Suppressor macrophage (primary cell): Measurements from ENCODE around the gene KCNG2.

Experiments used
- DNase-seq, 4 experiments: peaks; one replicate each; pipeline ENCODE4 v3.0.0-alpha.2; 2020 to 2022

The KCNG2 gene

DNA sequence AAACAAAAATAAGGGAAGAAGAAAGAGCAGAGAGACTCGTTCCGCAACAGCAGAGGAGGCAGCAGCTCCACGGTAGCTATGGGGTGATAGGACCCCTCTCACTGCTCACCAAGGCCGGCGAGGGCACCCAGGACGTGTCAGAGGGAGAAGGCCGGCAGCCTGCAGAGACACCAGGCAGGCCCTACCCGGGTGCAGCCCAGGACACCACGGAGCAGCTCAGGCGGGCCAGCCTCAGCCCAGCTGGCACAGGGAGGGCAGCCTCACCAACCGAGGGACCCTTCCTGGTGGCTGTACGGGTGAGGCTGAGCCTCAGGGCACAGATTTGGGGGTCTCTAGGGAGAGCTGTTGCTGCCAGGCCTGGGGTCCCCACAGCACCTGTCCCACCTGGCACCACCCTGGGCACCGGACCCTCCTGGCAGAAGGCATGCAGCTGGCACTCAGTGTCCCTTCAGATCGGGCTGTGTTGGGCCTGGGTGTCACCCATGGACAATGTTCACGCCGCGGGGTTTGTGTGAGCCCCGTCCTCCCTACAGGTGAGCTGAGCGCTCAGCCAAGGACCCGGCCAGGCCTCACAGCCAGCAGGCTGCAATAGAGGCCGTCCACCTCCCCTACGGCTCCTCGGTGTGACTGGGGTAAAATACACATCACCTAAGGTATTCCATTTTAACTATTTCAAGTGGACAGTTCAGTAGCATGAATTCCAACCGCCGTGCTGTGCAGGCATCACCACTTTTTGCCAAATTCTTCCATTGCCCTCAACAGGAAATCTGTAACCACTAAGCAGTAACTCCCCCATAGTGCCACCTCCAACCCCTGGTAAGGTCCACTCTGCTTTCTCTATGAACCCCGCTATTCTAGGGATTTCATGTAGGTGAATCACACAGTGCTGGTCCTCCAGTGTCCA, 21.6 kb downstream of the KCNG2 start:
- no peak for DNase-seq

DNA sequence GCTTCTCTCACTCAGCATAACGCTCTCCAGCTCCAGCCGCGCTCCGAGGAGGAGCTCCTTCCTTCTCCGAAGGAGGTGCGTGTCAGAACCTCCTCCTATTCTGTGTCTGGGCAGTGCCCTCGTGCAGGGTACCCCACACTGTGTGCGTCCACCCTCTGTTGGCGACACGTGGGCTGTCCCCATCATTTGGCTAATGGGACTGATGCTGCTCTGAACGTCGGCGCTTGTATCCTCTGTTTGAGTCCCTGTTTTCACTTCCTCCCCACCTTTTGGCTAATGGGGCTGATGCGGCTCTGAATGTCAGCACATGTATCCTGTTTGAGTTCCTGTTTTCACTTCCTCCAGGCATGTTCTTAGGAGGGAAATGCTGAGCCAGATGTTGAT, 22.2 kb downstream of the KCNG2 start:
- peak; percentile 81 to 91 (median 86) for DNase-seq

DNA sequence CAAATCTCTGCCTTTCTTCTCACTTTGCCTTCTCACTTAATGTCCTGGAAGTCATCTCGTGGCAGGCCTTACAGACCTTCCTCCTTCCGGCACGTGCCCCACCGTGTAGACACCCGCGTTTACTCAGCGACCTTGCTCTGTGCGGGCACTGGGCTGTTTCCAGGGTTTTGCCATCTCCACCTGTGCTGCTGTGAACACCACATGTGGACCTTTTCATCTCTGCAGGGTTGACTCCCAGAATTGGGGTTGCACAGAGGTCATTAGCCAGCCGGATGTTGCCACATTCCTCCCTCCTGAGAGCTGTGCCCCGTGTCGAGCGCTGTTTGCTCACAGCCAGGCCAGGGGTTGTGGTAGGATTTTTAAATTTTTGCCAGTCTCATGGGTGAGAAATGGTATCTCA, 25.4 kb downstream of the KCNG2 start:
- DNase-seq = peak in 3 of 4 experiments; percentile 6 to 42 (median 18)

DNA sequence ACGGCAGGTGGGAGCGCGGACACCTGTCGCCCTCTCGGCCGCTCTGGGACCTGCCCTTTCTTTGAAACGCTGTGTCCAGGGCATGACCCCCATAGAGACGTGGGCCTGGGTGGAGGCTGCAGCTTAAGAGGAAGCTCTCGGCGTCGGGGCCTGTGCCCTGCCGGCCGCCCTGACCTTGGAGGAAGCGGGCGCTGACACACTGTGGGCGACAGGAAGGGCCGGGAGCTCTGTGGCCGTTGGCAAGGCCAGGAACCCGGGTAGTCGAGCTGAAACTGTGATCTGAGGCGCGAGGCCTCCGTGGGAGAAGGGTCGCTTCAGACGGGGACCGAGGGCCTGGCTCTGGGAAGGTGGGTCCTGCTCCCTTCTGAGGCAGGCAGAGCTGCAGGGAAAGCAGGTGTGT, 28.2 kb downstream of the KCNG2 start:
- DNase-seq = peak; percentile 64 to 87 (median 78)

DNA sequence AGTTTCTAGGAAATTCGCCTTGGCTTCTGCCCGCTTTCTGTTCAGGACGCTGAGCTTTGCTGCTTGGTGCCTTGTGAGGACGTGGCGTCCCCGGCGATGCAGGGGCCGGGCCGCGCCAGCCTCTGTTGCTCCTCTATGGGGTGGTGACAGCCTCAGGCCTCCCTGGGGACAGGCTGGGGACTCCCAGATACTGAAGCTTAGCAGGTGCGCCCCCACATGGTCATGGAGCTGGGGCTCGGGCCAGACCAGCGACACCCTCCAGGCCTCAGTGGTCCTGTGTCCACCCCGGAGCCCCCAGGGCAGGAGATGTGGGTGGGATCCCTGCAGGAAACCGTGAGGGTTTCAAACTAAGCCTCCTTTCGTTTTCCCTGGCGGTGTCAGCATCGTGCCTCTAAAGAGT, 29.2 kb downstream of the KCNG2 start:
- DNase-seq = no peak

DNA sequence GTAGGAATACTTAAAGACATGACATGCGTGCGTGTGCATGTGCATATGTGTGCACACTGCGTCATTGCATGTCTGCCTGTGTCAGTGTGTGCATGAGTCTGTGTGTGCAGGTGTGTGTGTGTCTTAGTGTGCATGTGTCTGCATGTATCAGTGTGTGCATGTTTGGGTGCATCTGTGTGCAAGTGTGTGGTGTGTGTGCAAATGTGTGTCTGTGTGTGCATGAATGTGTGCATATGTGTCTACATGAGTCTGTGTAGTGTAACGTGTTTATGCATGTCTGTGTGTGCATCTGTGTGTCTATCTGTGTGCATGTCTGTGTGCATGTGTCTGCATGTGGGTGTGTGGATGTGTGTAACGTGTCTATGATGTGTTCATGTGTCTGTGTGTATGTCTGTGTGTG, 30.5 kb downstream of the KCNG2 start:
- DNase-seq = no peak

DNA sequence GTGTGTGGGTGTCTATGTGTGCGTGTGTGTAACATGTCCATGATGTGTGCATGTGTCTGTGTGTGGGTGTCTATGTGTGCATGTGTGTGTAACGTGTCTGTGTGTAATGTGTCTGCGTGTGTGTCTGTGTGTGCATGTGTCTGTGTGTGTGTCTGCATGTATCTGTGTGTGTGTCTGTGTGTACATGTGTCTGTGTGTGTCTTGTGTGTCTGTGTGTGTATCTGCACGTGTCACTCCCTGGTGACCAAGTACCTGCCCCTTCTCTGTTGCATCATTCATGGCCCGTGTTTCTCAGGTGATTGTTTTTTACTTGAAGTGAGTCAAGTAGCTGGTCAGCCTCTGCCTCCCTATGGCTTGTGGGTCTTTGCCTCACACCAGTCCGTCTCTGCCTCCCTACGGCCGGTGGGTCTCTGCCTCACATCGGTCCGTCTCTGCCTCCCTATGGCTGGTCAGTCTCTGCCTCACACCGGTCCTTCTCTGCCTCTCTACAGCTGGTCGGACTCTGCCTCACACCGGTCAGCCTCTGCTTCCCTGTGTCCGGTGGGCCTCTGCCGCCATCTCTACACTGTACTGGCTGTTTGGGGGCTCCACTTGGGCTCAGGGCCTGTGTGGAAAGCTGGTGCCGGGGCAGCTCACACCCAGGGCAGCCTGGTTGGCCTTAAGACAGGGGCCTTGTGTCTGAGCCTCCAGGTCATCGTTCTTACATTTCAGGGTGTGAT, 31.6 kb downstream of the KCNG2 start:
- DNase-seq = no peak

DNA sequence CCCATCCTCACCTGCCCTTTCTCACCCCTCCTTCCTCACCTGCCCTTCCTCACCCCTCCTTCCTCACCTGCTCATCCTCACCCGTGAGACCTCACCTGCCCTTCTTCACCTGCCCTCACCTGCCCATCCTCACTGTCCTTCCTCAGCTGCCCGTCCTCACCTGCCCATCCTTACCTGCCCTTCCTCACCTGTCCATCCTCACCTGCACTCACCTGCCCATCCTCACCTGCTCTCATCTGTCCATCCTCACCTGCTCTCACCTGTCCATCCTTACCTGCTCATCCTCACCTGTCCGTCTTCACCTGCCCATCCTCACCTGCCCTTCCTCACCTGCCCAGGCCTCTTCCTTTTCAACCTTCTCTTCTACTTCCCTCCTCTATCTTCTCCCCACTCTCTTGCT, 34.4 kb downstream of the KCNG2 start:
- no peak for DNase-seq

DNA sequence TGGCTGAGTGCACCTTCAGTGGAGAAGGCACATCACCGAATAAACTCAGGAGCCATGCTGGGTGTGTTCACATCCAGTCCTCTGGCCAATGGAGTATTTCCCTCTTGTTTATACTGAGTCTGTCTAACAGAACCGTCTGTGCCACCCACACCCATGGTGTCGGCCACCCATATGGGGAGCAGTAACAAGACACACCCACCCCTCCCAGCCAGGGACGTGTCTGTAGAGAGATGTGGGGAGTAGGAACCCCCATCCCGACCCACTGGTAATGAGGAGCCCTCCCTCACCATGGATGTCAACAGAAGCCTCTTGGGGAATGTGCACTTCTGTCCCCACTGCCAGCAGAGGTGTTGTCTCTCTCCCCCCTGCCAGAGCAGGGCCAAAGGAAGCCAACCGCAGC, 37.1 kb downstream of the KCNG2 start:
- no peak for DNase-seq

DNA sequence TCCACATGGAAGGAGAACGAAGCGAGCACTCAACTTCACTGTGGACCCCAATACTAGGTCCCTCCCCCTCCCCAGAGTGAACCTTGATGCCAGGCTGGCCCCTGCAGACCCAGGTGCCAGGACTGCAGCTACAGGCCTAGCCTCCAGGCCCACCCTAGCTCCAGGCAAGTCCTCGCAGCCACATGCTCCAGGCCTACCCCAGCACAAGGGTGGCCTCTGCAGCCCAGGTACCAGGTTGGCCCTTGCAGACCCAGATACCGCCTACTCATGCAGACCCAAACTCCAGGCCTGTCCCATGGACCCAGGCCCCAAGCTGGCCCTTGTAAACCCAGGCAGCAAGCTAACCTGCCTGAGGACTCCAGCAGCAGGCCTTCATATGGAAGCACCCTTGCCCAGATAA, 44.2 kb downstream of the KCNG2 start:
- no peak for DNase-seq

DNA sequence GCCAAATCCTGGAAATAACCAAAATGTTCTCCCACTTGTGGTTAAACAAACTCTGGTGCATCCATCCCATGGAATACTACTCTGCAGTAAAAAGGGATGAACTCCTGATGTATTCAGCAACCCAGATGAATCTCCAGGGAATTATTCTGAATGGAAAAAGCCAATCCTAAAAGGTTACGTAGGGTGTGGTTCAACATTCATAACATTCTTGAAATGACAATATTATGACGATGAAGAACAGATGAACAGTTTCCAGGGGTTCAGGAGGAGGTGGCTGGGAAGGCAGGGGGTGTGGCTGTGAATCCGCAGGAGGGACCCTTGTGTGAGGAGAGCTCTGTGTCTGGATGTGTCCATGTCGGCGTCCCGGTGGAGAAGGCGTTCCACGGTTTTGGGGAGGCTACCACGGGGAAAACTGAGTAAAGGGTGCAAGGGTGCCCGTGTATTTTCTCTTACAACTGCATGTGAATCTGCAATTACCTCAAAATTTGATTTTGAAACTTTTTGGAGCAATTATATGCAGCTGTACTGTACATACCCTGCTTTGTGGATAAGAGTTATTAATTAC, 47.3 kb downstream of the KCNG2 start:
- DNase-seq = no peak

DNA sequence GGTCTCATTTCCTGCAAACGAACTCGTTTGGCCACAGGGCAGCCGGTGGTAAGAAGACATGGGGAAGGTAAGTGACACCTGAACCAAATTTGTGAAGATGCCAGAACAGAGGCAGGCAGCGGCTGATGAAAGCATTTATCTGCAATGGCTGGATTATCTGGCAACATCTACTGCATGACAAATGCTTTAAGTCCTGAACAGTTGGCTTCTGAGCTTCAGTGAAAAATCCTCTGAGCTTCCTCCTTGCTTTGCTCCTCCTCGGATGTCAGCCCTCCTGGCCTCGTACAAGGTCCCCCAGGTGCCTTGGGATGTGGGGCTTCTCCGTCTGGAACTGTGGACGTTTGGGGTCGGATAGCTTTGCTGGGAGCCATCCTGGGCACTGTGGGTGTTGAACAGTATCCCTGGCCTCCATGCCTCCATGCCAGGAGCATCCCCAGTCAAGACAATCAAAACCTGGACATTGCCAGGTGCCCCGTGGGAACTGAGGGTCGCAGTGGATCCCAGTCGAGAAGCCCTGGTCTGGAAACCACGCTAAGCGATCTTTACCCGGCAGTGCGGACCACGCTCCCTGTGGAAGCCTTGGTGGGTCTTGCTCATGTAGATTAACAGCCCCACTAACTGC, 49.3 kb downstream of the KCNG2 start:
- DNase-seq = no peak

DNA sequence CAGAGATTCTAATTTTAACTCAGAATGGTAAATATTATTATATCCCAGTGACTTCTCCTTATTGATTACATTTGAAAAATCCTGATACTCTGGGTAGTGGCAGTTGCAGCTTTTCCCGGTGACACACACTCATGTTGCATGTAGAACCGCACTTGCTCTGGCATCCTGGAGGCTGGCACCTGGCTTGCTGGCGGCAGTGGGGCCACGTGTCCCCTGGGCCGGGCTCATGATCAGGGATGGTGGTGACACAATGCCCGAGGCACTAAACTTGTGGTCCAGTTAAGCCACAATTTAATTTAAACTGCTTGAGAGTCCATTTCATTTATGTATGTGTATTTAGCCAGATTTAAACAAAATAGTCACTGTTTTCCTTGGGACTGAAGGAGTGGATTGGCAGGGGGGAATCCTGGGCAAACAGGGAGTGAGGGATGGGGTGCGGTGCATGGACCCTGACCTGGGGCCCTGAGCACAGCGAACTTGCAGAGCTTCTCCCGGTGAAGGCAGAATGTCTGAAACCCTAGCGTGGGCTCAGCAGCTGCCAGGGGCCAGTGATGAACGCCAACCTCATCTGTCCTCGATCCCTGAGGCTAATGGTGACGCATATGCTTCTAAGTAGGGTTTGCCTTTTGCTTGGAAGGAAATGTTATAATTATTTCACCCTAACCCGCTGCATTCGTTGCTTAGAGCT, 50.0 kb downstream of the KCNG2 start:
- DNase-seq = no peak

DNA sequence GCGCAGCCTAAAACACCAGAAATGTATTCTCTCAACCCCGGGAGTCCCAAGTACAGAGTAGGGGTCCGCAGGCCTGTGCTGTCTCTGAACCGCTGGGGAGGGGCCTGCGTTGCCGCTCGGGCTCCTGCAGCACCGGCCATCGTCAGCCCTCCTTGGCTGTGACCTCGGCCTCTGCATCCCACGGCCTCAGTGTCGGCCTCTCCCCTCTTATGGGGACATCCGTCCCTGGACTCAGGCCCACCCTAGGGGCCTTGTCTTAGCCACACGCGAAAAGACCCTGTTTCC, 50.5 kb downstream of the KCNG2 start:
- DNase-seq = no peak

DNA sequence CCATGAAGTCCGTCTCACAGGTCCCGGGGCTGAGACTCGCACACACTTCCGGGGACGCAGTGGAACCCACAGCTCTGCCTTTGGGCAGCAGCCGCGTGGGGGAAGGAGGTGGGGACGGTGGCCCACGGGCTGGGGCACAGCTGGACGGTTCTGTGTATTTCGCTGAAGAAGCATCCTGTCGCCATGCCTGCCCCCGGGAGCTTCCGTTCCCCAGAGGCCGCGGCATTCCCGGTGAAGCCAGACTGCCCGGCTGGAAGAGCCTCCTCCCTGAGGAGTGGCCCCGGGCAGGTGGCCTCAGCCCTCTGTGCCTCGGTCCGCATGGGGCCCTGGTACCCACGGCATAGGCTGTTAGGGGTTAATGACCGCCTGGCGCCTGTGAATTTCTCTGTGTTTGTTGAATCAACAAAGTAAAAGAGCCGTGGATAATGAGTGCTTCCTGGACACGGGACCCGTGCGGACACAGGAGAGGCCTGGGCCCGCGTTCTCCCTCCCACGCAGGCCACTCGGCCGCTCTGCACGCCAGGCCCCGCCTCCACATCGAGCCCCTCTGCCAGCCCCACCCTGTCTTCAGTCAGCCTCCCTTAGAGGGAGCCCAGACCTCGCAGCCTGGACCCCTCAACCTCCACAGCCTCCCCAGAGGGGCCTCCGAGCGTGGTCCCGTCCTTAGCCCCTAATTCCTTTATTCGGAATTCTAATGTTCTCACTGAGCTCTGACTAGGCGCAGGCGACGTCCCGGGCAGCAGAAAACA, 51.0 kb downstream of the KCNG2 start:
- DNase-seq = no peak

DNA sequence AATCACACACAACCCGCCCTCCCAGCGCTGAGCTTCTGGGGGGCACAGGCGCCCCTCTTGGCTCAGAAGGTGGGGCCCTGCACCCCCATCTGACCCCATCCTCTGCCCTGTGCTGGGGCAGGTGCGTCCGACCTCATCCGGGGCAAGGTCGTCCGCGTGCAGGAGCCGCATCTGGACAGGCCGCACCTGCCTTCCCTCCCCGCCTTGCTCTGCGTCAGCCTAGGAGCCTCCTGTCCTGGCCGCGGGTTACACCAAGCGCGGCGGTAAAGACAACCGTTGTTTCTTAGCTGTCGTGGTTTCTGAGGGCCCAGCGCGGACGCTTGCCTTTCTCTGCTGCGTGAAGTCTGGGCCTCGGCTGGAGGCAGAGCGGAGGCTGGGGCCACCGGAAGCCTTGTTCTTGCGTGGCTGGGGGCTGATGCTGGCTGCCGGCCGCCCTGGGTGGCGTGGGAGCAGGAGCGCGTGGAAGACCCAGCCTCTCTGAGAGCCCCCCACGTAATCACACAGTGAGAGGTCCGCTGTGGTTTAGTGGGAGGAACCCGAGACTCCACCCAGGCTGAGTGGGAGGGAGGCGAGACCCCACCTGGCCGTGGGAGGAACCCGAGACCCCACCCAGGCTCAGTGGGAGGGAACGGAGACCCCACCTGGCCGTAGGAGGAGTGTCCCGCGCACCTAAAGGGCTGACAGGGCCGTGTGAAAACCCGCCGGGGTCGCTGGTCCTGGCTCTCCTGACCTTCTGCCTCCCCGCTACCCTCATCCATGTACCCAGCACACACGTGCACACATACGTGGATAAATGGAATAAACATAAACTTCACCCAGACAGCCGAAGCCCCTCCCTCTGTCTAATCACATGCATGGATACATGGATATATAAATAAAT, 51.8 kb downstream of the KCNG2 start:
- no peak for DNase-seq

DNA sequence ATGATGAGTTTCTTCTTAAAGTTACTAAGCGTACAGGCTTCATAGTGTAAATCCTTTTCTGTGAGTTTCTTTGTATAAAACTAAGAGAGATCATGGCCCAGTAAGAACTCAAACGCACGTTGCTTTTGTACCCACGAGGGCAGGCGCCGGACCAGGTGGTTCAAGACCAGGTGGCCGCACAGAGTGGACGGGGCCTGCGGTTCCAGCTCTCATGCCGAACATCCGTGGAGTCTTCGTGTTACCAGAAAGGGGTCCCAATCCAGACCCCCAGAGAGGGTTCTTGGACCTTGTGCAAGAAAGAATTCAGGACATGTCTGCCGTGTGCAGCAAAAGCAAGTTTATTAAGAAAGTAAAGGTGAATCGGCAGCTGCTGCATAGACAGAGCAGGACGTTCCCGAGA, 53.0 kb downstream of the KCNG2 start:
- no peak for DNase-seq

DNA sequence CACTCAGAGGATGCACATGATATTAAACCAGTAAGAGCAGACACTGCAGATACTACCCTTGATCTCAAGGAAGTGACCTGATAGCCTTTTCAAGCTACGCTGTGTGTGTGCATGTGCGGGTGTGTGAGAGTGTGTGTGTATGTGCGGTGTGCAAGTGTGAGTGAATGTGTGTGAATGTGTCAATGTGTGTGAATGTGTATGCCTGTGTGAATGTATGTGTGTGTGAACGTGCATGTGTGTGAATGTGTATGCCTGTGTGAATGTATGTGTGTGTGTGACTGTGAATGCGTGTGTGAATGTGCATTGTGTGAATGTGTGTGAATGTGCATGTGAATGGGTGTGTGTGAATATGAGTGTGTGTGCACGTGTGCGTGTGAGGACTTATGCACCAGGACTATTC, 53.8 kb downstream of the KCNG2 start:
- no peak for DNase-seq

DNA sequence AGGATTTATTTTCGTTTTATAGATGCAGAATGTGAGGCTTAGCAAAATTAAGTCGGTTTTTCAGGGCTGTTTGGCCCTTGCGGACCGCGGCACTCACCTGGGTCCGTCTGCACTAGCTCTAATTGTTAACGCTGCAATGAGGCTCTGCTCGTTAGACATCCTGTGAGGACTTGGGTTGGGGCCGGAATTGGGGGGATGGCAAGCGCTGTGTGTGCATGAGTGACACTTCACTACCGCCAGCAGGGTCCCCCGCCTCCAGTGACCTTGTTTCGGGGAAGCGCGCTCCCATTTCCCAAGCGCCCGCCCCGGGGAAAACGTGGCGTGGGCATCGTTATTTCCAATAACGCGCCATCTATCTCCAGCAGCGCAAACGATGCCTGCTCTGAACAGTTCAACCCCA, 54.2 kb downstream of the KCNG2 start:
- DNase-seq = no peak

DNA sequence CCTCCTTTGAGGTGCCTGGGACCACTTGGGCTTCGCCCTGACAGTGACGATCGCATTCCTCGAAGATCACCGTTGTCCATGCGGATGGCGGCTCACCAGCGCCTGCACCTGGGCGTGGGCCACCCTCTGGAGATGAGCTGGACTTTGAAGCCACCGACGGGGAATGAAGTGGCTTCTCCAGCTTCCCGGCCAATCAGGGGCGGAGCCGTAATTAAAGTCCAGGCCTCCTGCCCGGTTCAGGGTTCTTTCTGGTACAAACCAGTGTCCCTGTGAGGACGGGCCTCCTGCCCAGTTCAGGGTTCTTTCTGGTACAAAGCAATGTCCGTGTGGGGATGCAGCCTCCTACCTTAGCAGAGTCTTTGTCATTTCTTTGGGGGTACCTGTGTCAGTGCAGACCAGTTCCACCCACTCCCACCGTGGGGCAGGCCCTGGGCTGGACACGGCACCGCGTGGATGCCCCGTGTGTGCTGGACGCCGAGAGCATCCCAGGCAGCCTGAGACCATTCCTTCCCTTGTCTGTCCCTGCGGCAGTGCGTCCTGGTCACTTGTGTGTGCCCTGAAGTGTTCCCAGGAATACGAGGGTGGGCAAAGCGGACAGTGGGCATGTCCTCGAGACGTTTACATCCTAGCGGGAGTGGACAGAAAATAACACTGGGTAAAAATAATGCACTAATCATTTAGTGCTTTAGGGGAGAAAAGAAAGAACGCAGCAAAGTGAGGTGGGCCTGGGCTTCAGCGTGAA, 55.0 kb downstream of the KCNG2 start:
- no peak for DNase-seq
